ENCODE measurements around the gene KIF16B.
A peak's percentile ranks its signal among the peaks of the same experiment; 100 is the strongest.
"Not testable (repeated sequence)": the region's sequence is repeated elsewhere in the genome, so short reads cannot be mapped to it uniquely, and the experiment has no call there.

The KIF16B gene

DNA sequence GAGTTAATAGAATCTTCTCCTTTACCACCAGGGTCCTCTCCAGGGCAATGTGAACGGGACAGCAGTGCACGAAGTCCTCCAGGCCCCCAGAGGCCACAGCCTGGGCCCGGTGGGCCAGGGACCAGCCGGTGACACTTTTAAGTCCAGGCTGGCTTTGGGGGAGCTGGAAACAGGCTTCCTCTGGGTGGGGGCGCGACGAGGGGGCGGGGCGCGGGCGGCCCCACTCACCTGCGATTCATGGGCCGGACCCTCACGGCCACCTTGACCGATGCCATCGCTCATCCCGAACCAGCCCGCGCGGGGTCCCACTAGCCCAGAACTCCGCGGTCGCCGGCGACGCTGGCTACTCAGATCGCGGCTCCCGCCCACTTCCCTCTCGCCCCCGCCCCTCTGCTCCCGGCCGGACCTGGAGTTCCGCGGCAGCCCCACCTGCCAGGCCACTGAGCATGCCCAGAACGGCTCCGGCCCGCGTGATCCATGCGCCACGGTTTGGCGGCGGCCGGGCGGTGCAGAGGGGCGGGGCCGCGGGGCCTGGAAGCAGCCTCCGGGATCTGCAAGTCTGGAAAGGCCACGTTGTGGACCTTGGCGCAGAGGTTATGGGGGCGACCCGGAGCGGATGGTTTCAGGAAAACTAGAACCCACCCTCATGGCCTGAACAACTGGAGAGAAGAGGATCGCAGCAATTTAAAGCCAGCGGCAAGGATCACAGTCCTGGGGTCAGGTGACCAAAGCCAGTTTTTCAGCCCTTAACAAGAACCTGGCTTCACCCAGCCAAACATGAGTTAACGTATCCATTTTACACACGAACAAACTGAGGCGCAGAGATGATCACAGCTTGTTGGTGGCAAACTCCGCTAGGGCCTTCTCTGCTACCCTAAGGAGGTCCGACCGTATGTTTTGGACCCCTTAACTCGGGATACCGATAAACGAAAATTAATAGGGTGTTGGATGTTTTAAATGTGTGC, at the start of gene KIF16B:
TSS of gene KIF16B (minus strand) at position 448 of the 965 bp plus-strand sequence. CDS start at position 275, 173 bp downstream.
- peak; percentile 51 to 67 for DNase-seq

DNA sequence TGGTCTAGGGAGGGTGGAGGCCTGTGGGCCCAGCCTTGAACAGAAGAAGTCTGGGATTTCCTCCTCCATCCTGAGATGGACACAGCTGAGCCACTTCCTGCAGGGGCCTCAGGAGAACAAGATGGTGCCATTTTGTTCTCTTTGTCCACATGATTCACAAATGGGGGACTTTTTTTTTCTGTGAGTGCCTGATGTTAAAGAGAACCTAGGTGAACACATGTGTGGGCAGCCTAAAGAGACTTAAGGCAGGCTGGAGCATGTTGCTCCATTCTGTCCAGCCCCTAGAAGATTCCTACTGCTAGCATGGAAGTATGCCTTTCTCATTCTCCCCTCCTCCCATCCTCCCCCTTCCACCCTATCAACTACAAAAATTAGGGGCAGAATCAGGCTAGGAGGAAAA, 49.3 kb upstream of the KIF16B start:
- DNase-seq: no peak

- no peak for DNase-seq
Observed at GRCh38 chr20:16621435-16622141, 48.3 kb upstream of the KIF16B start.

DNA sequence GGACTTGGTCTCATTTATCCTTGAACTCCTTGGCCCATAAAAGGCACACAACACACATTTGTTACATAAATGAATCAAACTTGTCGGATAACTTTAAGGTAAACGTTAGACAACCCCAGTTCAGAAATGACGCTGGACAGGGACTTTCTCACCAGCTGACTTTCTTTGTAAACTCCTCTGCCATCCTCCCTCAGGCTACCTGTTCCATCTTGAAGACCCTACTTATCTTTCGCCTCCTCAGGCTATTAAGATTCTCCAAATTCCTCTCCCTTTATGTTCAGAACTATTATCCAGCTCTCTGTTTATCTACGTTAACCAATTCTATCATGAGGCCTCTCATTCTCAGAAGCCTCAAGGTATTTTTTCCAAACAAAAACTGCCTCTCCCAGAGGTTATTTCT, 47.7 kb upstream of the KIF16B start:
- DNase-seq: no peak

- no peak for DNase-seq
Observed at GRCh38 chr20:16619953-16620352, 46.7 kb upstream of the KIF16B start.

DNA sequence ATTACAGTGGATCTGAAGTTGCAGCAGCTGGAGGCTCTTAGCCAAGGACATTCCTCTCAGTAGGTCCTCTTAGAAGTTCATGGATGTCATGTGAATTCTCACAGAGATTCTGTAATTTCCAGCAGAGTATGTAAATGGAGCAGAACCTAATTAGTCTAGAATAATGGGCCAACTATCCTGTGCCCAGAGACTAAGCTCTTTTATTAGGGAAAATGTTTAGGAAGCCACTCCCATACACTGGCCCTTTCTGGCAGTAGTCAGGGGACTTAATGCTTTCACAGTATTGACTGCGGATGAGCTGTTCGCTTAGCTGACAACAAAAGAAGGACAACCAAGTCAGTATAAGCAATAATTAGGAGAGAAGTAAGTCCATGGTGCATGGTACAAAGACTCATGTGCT, 43.8 kb upstream of the KIF16B start:
- DNase-seq: no peak

DNA sequence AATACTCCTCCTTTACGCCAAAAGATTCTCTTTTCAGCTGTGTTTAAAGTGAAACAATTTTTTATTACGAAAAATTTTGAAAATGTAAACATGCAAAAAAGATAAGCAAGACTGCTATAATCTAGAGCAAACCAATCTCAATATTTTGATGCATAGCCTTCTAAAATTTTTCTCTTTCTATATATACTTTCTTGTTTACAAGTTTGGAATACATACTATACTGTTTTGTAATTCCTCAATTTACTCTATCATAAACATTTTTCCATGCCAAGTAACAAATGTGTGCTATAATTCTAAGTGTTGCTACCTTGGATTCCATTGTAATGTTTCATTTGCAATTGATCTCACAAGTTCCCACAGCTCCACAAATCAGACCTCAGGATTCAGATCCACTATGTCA, 43.1 kb upstream of the KIF16B start:
- DNase-seq: no peak

- no peak for DNase-seq
Observed at GRCh38 chr20:16615199-16615598, 42.0 kb upstream of the KIF16B start.

- no peak for DNase-seq
Observed at GRCh38 chr20:16613954-16614353, 40.7 kb upstream of the KIF16B start.

DNA sequence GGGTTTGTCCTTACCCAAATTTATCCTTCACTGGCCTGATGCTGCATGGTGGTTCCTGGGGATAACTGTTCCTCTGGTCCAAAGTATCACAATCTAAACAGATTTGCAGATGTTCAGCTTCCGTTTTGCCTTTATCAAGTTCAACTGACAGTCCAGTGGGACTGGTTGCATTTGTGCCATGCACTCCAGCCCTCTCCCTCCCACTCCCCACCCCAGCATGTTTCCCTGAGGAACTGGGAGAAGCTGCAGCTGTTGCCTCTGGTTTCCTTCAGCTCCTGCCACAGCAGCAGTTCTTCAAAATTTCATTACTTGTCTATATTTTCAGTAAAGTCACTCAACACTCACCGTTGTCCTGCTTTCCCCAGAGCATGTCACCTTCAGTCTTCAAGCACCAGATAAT, 39.5 kb upstream of the KIF16B start:
- no peak for DNase-seq

DNA sequence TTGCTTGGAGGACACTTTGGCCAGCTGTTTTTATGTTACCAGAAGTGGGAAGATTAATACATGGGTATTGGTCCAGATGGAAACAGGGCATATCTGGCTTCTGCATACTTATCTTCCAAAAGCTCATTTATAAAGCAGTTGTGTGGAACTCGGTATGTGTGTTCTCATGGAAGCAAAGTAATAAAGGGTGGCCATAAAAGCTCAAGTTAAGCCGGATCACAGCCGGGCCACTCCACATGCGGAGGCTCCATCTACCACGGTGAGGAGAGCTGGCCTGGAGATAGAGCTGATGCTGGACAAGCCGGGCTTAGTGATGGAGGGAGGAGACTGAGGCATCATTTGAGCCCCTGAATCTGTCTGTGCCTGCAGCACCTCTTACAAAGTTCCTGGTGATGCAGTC, 38.6 kb upstream of the KIF16B start:
- no peak for DNase-seq

- DNase-seq: no peak
Observed at GRCh38 chr20:16609066-16609465, 35.8 kb upstream of the KIF16B start.

GRCh38 chr20:16608277-16608650, 35.0 kb upstream of the KIF16B start:
- no peak for DNase-seq

DNA sequence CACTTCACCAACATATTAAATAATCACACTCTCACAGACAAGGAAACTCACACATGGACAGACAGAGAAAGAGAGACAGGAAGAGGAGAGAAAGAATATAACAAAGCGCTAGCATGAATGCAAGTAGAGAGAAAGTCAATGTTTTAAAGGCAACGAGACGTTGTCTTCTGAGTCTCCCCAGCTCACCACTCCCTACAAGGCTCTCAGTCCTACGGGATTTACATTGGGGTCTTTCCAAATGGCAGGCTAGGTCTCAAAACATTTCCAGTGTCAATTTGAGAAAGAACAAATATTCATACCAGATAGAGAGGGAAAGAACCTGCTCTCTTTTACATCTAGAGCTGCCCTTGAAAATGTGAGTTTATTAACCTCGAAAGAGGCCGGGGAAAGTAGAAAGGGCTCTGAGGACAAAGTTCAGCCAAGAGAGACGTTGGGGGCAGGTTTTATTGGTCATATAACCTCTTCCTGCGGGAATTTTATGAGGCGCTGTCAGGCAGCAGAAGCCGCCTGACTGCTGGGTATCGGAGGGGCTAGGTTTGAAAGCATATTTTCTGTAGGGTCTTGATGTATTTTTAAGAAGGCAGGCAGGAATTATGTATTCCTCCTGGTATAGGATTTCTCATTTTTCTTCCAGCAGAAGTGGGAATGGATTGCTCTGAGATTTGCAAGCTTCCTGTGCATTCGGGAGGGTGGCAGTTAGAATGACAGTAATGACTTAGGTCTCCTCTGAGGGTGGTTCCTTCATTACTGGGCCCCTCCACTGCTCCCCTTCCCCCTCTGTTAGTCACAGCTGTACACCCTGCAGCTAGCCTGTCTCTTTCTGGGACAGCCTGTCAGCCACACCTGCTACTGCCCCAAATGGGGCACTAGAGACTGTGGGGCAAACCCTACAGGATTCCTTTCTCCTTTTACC, 34.4 kb upstream of the KIF16B start:
- no peak for DNase-seq

- no peak for DNase-seq
Observed at GRCh38 chr20:16606468-16607070, 33.3 kb upstream of the KIF16B start.

- DNase-seq: no peak
Observed at GRCh38 chr20:16601047-16601446, 27.8 kb upstream of the KIF16B start.

DNA sequence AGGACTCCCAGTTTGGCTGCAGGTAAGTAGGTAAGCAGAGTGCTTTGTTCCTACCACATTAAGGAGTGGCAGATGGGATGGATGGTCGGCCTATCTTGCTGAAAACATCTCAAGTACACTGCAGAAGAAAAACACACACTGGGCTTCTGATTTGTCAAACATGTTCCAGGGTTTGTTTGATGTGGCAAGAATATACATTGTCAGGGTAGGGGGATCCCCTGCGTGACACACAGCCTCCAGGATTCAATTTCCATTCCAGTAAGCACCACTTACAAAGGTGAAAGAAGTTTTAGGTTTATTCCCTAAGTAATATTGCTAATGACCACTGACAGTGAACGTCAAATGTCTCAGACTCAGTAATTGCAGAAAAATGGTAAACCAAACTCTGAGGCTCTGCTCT, 26.0 kb upstream of the KIF16B start:
- DNase-seq: no peak

GRCh38 chr20:16596991-16597390, 23.7 kb upstream of the KIF16B start:
- no peak for DNase-seq

GRCh38 chr20:16596404-16596803, 23.2 kb upstream of the KIF16B start:
- not testable (repeated sequence) for DNase-seq

DNA sequence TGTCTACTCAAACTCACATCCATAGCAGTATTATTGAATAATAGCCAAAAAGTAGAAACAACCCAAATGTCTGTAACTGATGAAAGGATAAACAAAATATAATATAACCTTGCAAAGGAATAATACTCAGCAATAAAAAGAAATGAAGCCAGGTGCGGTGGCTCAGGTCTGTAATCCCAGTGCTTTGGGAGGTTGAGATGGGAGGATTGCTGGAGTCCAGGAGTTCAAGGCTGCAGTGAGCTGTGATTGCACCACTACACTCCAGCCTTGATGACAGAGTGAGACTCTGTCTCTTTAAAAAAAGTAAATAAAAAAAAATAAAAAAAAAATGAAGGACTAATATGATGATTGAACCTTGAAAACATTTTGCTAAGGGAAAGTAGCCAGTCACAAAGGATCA, 22.1 kb upstream of the KIF16B start:
- no peak for DNase-seq

DNA sequence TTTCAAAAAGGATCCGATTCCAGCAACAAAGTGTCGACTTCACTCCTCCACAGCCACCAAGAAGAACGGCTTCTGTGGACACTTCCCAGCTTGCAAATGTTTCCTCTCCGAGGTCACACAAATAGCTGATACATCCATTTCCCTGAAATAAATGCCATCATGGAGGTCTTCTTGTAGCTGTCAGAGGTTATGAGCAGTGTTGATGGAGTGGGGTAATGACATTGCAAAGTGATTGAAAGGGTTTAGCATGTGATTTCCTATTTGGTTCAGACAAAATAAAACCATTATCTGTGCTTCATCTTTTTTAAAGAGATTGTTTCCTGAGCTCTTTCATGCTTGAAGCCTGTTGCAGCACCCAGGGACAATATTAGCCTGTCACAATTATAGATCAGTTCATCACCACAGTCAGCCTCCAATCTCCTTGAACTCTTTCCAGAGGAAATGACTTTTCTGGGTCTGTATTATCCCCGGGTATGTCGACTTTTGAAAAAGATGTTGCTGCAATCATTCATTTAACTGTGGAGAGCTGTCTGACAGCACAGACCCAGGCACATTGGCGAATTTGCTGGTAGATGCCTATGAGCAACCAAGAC, 16.9 kb upstream of the KIF16B start:
- no peak for DNase-seq

DNA sequence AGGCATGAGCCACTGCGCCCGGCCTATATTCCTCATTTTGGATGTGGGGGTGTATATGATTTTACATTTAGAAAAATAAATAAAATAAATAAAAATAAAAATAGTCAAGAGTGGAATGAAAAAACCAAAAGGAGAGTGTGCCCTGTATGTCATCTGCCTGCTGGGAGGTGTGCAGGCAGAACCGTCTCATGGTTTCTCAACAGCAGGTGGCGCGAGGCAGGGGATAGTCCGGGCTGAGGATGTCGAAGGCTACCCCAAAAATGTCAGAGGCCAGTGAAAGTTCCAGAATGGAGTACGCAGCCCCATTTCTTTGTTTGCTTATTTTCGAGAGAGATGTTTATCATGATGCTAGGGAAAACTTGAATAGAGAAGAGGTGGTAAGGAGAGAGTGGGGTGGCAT, 16.4 kb upstream of the KIF16B start:
- no peak for DNase-seq

Data from NCI-H187 (cell line).